Activated T-helper 1 cell treated with anti-CD3 and anti-CD28 coated beads, Interleukin-12 subunit alpha, Interleukin-12 subunit beta, Interleukin-2, Interleukin-4 antibody, amounts not matched to agents 30 ng/mL and 10 ng/mL and 1 ng/mL, durations not matched to agents 14 hours and 24 hours and 36 hours (primary cell): ENCODE data around the gene CYB5RL. TPM values are rescaled to one million over a fixed set of nuclear protein-coding genes. Genes with fewer than 3 reads are reported as not detected.
A peak's percentile ranks its signal among the peaks of the same experiment; 100 is the strongest.
"Not testable (repeated sequence)": the region's sequence is repeated elsewhere in the genome, so short reads cannot be mapped to it uniquely, and the experiment has no call there.

Experiments used
- DNase-seq: peaks from one replicate; pipeline ENCODE4 v3.0.0; 2021; ENCODE audit warnings: low spot score
- H3K27ac Mint-ChIP-seq: one replicate; pipeline ENCODE4 v1.8.0; 2021; ENCODE audit warnings: mild to moderate bottlenecking, mixed read lengths
- H3K27me3 Mint-ChIP-seq: one replicate; pipeline ENCODE4 v1.8.0; 2022; ENCODE audit warnings: mild to moderate bottlenecking, moderate library complexity, mixed read lengths; ENCODE audit not compliant: insufficient read depth
- H3K36me3 Mint-ChIP-seq: one replicate; pipeline ENCODE4 v1.8.0; 2021; ENCODE audit warnings: low read depth, mixed read lengths
- H3K4me1 Mint-ChIP-seq: one replicate; pipeline ENCODE4 v1.8.0; 2021; ENCODE audit warnings: low read depth, mixed read lengths
- H3K4me3 Mint-ChIP-seq: one replicate; pipeline ENCODE4 v1.8.0; 2021; ENCODE audit warnings: mild to moderate bottlenecking, moderate library complexity, mixed read lengths
- H3K9me3 Mint-ChIP-seq: one replicate; pipeline ENCODE4 v1.8.0; 2021; ENCODE audit warnings: mixed read lengths
- intact Hi-C: fragments of 100-400 bp; cut with micrococcal nuclease; formaldehyde crosslinking; loops from one replicate; pipeline ENCODE4 v1.15.1; 2024
- total RNA-seq: library from RNA; stranded (reverse); gene quantifications from 2 replicates; pipeline ENCODE4 v1.2.3, GENCODE V29; 2022

Gene CYB5RL
- total RNA-seq, 1 donor from 2014 or later = 8.3 TPM

DNA sequence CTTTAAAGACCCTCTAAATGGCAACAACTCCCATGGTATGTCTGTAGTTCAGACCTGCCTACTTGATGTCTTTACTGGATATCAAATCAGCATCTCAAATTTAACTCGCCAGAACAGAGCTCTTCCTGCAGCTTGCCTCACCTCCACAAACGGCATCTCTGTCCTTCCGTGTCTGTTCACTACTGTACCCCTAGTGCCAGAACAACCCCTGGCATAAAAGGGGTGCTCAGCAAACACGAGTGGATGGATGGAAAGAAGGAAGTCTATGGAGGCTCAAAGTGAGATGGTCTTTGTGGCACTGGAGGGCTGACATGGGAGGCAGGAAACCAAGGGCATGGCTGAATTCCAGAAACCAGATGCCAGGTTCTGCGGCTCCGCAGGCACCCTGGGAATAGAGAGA, 22.9 kb upstream of the CYB5RL start:
- no peaks in the 10 kb centered on the region for H3K9me3 Mint-ChIP-seq
- H3K36me3 Mint-ChIP-seq = peaks cover 25% of the 10 kb centered on the region
- H3K4me1 Mint-ChIP-seq = no peaks in the 10 kb centered on the region
- H3K27ac Mint-ChIP-seq = no peak overlapping the region
- no peak for DNase-seq
- no peaks in the 10 kb centered on the region for H3K27me3 Mint-ChIP-seq
- intact Hi-C loops = no loop called here
- H3K4me3 Mint-ChIP-seq = no peak overlapping the region

- Mint-ChIP-seq H3K27ac (no peak overlapping the region), H3K36me3 (peaks cover 30% of the 10 kb centered on the region), H3K27me3 (no peaks in the 10 kb centered on the region), H3K4me3 (no peak overlapping the region), H3K4me1 (no peaks in the 10 kb centered on the region), H3K9me3 (no peaks in the 10 kb centered on the region)
- no peak for DNase-seq
- intact Hi-C loops = no loop called here
Observed at GRCh38 chr1:54221867-54222484, 22.1 kb upstream of the CYB5RL start.

DNA sequence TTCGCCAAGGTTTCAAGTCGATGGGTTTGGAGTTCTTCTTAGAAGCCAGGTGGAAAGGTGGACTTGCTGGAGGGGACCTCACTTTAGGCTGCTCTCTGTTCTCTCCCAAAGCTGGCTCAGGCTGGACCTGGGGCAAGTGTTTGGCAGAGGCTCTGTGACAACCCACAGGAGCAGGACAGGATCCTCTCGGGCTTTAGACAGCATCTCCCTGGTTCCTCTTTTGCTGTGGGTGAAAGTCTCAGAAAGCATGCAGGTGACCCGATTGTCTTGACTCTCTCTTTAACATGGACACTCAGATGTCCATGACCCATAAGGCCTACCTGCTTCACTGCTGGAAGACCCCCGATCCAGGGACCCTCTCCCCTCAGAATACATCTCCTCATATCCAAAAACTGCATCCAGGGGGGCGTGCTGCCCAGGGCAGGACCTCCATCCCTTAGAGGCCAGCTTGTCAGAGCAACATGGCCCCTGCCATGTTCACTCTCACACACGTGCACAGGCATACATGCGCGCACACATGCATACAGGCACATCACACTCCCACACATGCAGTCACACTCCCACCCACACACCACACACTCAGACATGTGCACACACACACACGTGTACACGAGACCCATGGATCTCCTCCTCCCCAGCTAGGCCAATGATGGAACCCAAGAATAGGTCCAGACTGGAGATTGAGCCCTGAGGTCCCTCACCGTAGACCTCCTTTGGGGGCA, 21.4 kb upstream of the CYB5RL start:
- Mint-ChIP-seq H3K4me1 (no peaks in the 10 kb centered on the region), H3K36me3 (peaks cover 35% of the 10 kb centered on the region), H3K27me3 (no peaks in the 10 kb centered on the region), H3K4me3 (no peak overlapping the region), H3K9me3 (no peaks in the 10 kb centered on the region), H3K27ac (peak overlapping the region; percentile 12)
- no peak for DNase-seq
- intact Hi-C loops = no loop called here

DNA sequence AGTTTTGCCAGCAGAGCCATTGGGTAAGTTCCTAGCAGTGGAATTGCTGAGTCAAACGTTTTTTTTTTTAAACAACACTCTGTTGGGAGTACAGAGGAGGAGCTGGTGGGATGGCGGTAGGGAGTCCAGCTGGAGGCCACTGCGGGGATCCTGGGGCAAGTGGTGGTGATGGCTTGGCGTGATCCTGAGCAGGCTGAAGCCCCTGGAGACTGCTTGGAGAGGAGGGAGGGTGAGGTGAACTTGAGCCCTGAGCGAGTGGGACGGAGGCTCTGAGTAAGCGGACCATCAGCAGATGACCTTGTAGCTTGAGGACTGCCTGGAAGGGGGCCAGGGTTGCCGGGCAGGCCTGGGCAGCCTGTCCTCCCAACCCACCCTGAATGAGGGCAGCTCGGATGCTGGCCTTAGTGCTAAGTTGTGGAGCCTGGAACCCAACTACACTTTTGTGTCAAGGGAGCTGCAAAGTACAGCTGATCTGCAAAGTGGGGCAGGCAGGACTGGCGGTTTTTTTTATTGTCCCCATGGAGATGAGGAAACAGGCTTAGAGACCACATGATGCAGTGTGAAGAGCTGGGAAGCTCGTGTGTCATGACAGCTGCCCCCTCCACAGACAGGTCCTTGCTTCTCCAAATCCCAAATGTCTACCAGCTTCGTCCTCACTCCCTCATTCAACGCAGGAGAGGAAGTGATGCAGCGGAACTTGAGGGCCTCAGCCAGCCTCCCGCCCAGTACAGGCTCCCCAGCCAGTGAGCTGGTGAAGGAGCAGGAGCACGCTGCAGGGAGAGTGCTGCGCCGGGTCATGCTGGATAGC, 20.4 kb upstream of the CYB5RL start:
- H3K27me3 Mint-ChIP-seq = no peaks in the 10 kb centered on the region
- H3K27ac Mint-ChIP-seq = peak overlapping the region; percentile 4
- H3K4me1 Mint-ChIP-seq = no peaks in the 10 kb centered on the region
- peaks cover 38% of the 10 kb centered on the region for H3K36me3 Mint-ChIP-seq
- no peak for DNase-seq
- intact Hi-C loops = no loop called here
- no peak overlapping the region for H3K4me3 Mint-ChIP-seq
- H3K9me3 Mint-ChIP-seq = no peaks in the 10 kb centered on the region

GRCh38 chr1:54219688-54220003, 19.8 kb upstream of the CYB5RL start:
- Mint-ChIP-seq H3K9me3 (no peaks in the 10 kb centered on the region), H3K4me1 (no peaks in the 10 kb centered on the region), H3K4me3 (no peak overlapping the region), H3K27ac (peak overlapping the region; percentile 4), H3K36me3 (peaks cover 41% of the 10 kb centered on the region), H3K27me3 (no peaks in the 10 kb centered on the region)
- DNase-seq = no peak
- intact Hi-C loops = no loop called here

- DNase-seq = no peak
- no peak overlapping the region for H3K4me3 Mint-ChIP-seq
- H3K9me3 Mint-ChIP-seq = no peaks in the 10 kb centered on the region
- H3K36me3 Mint-ChIP-seq = peaks cover 45% of the 10 kb centered on the region
- intact Hi-C loops = no loop called here
- no peaks in the 10 kb centered on the region for H3K27me3 Mint-ChIP-seq
- H3K4me1 Mint-ChIP-seq = no peaks in the 10 kb centered on the region
- peak overlapping the region; percentile 73 for H3K27ac Mint-ChIP-seq
Observed at GRCh38 chr1:54218883-54219687, 19.3 kb upstream of the CYB5RL start.

GRCh38 chr1:54215523-54215922, 15.7 kb upstream of the CYB5RL start:
- Mint-ChIP-seq H3K9me3 (no peaks in the 10 kb centered on the region), H3K4me3 (no peak overlapping the region), H3K27ac (no peak overlapping the region), H3K4me1 (peaks cover 7% of the 10 kb centered on the region), H3K27me3 (no peaks in the 10 kb centered on the region), H3K36me3 (peaks cover 60% of the 10 kb centered on the region)
- no peak for DNase-seq
- intact Hi-C loops = no loop called here

DNA sequence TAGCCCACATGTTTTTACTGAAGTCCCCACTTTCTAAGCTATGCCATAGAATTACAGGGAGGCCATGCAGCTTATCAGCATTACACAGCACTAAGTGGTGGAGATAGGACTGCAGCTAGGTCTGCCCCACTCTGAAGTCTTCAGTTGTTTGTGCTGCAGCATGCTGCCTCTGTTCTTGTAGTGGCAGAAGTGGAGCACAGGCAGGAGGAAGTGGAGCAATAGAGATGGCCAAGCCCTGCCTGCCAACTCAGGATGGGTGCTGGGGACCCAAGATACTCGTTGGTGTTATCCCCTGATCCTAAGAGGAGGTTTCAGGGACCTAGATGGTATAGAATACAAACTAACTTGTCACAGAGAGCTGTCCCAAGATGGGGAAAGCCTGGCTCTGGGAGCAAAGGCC, 13.0 kb upstream of the CYB5RL start:
- intact Hi-C loops = no loop called here
- no peak for DNase-seq
- peaks cover 69% of the 10 kb centered on the region for H3K36me3 Mint-ChIP-seq
- H3K27ac Mint-ChIP-seq = no peak overlapping the region
- no peaks in the 10 kb centered on the region for H3K27me3 Mint-ChIP-seq
- H3K9me3 Mint-ChIP-seq = no peaks in the 10 kb centered on the region
- H3K4me3 Mint-ChIP-seq = no peak overlapping the region
- peaks cover 9% of the 10 kb centered on the region for H3K4me1 Mint-ChIP-seq

DNA sequence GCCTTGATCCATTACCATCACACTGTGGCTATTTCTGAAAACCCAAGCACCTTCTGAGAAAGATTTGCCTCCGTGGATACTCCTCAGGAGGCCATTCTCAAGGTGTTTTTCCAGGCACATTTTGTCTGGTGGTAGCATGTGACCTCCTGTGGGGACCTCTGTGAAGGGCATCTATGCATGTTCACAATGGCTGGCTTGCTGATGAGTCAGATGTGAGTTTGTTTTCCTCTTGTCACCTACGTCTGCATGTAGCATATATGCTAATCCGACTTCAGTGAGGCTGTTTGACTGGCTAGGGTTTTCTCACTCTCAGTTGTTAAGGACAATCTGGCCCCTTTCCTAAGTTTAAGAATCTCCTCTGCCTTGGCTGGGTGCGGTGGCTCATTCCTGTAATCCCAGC, 8.1 kb upstream of the CYB5RL start:
- peaks cover 21% of the 10 kb centered on the region for H3K4me1 Mint-ChIP-seq
- intact Hi-C loops = loop anchor here (10.0 kb wide), 1 partner anchor 597 kb away; the partner anchor contains the start of gene TTC22
- not testable (repeated sequence) for DNase-seq, H3K4me3 Mint-ChIP-seq, H3K27me3 Mint-ChIP-seq, H3K9me3 Mint-ChIP-seq
- H3K36me3 Mint-ChIP-seq = peaks cover 60% of the 10 kb centered on the region
- H3K27ac Mint-ChIP-seq = peak overlapping the region; percentile 23

GRCh38 chr1:54207287-54207686, 7.5 kb upstream of the CYB5RL start:
- no peak overlapping the region for H3K27ac Mint-ChIP-seq

GRCh38 chr1:54204199-54204598, 4.4 kb upstream of the CYB5RL start:
- Mint-ChIP-seq H3K4me3 (no peak overlapping the region), H3K36me3 (peaks cover 49% of the 10 kb centered on the region), H3K4me1 (peaks cover 43% of the 10 kb centered on the region), H3K9me3 (no peaks in the 10 kb centered on the region), H3K27me3 (no peaks in the 10 kb centered on the region), H3K27ac (no peak overlapping the region)
- DNase-seq = no peak
- intact Hi-C loops = loop anchor here (5.0 to 10.0 kb wide), 2 partner anchors 601 to 683 kb away; partner anchors contain the start of genes DHCR24 and TTC22

More at GRCh38 chr1:54207287-54207686, 7.5 kb upstream of the CYB5RL start:
- H3K4me1 Mint-ChIP-seq = peaks cover 28% of the 10 kb centered on the region
- no peak overlapping the region for H3K4me3 Mint-ChIP-seq
- intact Hi-C loops = loop anchor here (10.0 kb wide), 1 partner anchor 598 kb away; the partner anchor contains the start of gene TTC22
- no peak for DNase-seq
- H3K36me3 Mint-ChIP-seq = peaks cover 61% of the 10 kb centered on the region
- H3K27me3 Mint-ChIP-seq = no peaks in the 10 kb centered on the region
- no peaks in the 10 kb centered on the region for H3K9me3 Mint-ChIP-seq

DNA sequence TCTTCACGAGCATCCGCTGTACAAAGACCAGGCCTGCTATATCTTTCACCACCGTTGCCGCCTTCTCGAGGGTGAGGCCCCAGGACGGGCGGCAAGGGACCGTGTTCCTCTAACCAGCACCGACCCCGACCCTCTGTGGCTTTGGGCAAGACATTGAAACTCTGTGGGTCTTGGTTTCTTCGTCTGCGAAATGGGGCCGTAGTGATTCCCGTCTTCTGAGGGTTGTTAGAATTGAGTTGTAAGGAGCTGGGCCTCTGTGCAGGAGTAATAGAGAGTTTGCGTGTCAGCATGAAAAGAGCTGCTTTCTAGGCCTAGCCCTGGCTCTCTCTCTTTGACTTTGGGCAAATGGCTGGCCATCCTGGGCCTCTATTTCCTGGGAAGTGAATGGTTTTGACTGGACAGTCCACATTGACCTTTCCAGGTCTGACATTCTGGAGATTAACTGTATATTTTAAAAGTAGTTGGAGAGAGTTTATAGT, 728 bp upstream of the CYB5RL start:
- peaks cover 26% of the 10 kb centered on the region for H3K36me3 Mint-ChIP-seq

More for the DNA sequence above, 728 bp upstream of the CYB5RL start:
- Mint-ChIP-seq H3K27ac (peak overlapping the region; percentile 60), H3K27me3 (no peaks in the 10 kb centered on the region), H3K4me3 (peak overlapping the region; percentile 90), H3K9me3 (no peaks in the 10 kb centered on the region), H3K4me1 (peaks cover 46% of the 10 kb centered on the region)
- no peak for DNase-seq
- intact Hi-C loops = loop anchor here (1.0 to 10.0 kb wide), 11 partner anchors 30 to 687 kb away; partner anchors contain the start of genes DHCR24, IFT25, TCEANC2 and TMEM59
